KMS-11 (cell line): ENCODE results near the gene YARS2.

Experiments used
- H2AFZ ChIP-seq: fragments of 200-600 bp; sonication (generic); 2 replicates; pipeline ENCODE4 v1.6.1; 2016; ENCODE audit warnings: antibody characterized with exemption, mixed run types, low read depth
- H3K27ac ChIP-seq: fragments of 200-600 bp; sonication (generic); 2 replicates; pipeline ENCODE4 v1.6.1; 2016; ENCODE audit warnings: mild to moderate bottlenecking, mixed run types
- H3K27me3 ChIP-seq: fragments of 200-600 bp; sonication (generic); 2 replicates; pipeline ENCODE4 v1.6.1; 2017; ENCODE audit warnings: mild to moderate bottlenecking, low read depth, mixed run types, moderate library complexity; ENCODE audit not compliant: insufficient read depth
- H3K36me3 ChIP-seq: fragments of 200-600 bp; sonication (generic); 2 replicates; pipeline ENCODE4 v1.6.1; 2017; ENCODE audit warnings: mild to moderate bottlenecking, mixed run types; ENCODE audit not compliant: insufficient read depth
- H3K4me1 ChIP-seq: fragments of 200-600 bp; sonication (generic); 2 replicates; pipeline ENCODE4 v1.6.1; 2016; ENCODE audit warnings: mild to moderate bottlenecking, low read depth, mixed run types; ENCODE audit not compliant: poor library complexity, severe bottlenecking
- H3K4me2 ChIP-seq: fragments of 200-600 bp; sonication (generic); 2 replicates; pipeline ENCODE4 v1.7.0; 2016; ENCODE audit warnings: mild to moderate bottlenecking, mixed run types
- H3K4me3 ChIP-seq: fragments of 200-600 bp; sonication (generic); IDR thresholded peaks from 2 replicates; pipeline ENCODE4 v1.6.1; 2017; ENCODE audit warnings: low read depth, low read length, mixed read lengths; ENCODE audit not compliant: insufficient read depth
- H3K79me2 ChIP-seq: fragments of 200-600 bp; sonication (generic); 2 replicates; pipeline ENCODE4 v1.6.1; 2016; ENCODE audit warnings: low read depth, mixed run types; ENCODE audit not compliant: insufficient read depth
- H3K9ac ChIP-seq: fragments of 200-600 bp; sonication (generic); 2 replicates; pipeline ENCODE4 v1.6.1; 2016; ENCODE audit warnings: mild to moderate bottlenecking, mixed run types
- H4K20me1 ChIP-seq: fragments of 200-600 bp; sonication (generic); 2 replicates; pipeline ENCODE4 v1.6.1; 2016; ENCODE audit warnings: mild to moderate bottlenecking, mixed run types; ENCODE audit not compliant: insufficient read depth
- TF ChIP-seq, protein P1 (sequence below): fragments of 200-600 bp; sonication (generic); conservative IDR thresholded peaks from 2 replicates; pipeline ENCODE4 v1.6.1; 2017; ENCODE audit warnings: low read depth, mild to moderate bottlenecking, antibody characterized with exemption, low read length, moderate library complexity, mixed read lengths

The YARS2 gene

DNA sequence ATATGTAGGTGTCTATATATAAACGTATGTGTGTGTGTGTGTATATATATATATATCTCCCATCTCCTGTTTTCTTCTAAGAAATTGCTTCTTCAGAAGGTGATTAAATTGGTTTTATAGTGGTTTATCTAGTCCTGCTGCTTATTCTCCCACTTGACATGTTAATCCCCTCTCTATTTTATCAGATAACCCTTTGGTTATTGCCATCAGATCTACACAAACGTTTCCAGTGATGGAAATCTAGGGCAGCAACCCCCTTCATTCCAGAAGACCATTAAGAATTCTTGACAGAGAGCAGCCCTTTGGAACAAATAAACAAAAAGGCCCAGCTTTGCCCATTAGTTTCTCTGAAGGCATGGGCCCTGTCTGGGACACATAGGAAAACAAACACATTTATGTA, 34.2 kb upstream of the YARS2 start:
- Histone ChIP-seq H3K4me1 (no peaks in the 10 kb centered on the region), H3K36me3 (peaks cover 3% of the 10 kb centered on the region; the same call in 1 of the 2 replicates), H3K27me3 (no peaks in the 10 kb centered on the region), H3K4me2 (no peak overlapping the region), H3K9ac (no peak overlapping the region), H2AFZ (no peak overlapping the region), H4K20me1 (no peaks in the 10 kb centered on the region), H3K27ac (no peak overlapping the region), H3K4me3 (no peak overlapping the region), H3K79me2 (no peaks in the 10 kb centered on the region)
- TF ChIP-seq, protein P1, sequence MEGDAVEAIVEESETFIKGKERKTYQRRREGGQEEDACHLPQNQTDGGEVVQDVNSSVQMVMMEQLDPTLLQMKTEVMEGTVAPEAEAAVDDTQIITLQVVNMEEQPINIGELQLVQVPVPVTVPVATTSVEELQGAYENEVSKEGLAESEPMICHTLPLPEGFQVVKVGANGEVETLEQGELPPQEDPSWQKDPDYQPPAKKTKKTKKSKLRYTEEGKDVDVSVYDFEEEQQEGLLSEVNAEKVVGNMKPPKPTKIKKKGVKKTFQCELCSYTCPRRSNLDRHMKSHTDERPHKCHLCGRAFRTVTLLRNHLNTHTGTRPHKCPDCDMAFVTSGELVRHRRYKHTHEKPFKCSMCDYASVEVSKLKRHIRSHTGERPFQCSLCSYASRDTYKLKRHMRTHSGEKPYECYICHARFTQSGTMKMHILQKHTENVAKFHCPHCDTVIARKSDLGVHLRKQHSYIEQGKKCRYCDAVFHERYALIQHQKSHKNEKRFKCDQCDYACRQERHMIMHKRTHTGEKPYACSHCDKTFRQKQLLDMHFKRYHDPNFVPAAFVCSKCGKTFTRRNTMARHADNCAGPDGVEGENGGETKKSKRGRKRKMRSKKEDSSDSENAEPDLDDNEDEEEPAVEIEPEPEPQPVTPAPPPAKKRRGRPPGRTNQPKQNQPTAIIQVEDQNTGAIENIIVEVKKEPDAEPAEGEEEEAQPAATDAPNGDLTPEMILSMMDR, result no peak

DNA sequence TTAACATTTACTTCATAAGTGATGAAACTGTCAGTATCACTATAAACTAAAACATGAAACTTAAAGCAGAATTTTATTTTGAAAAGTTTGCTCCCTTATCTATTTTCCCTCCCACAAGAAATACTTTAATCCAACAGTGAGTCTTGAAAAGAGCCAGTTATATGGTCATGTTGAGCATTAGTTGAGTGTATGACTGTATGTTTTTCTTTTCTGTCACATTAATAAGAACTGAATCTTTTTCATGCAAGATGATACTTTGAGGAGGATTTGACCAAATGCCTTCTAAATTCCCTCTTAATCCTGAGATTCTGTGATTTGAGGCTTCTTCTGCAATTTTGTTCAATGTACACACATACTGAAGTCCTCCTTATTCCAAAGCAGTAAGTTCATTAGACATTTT, 33.7 kb upstream of the YARS2 start:
- Histone ChIP-seq H4K20me1 (no peaks in the 10 kb centered on the region), H2AFZ (no peak overlapping the region), H3K27me3 (no peaks in the 10 kb centered on the region), H3K79me2 (no peaks in the 10 kb centered on the region), H3K27ac (no peak overlapping the region), H3K4me1 (no peaks in the 10 kb centered on the region), H3K4me3 (no peak overlapping the region), H3K9ac (no peak overlapping the region), H3K4me2 (no peak overlapping the region), H3K36me3 (no peaks in the 10 kb centered on the region)
- TF ChIP-seq, protein P1, result no peak

DNA sequence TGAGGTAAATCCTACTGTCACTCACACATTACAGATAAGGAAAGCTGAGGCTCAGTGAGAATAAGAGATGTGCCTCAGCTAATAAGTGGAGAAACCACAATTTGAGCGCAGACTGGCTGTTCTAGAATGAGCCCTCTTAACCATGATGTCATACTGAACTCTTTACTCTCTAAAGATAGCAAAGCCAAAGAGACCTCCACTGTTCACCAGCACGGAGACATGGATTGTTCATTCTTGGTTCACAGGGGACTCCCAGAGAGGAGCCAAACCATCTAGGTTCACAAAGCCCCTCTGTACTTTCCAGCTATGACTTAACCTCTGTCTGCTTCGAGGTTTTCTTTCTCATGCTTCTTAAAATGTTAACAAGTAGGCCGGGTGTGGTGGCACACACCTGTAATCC, 32.7 kb upstream of the YARS2 start:
- H4K20me1 ChIP-seq, result no peaks in the 10 kb centered on the region
- H3K4me3 ChIP-seq, result no peak overlapping the region
- no peaks in the 10 kb centered on the region for H3K27me3 ChIP-seq
- H3K79me2 ChIP-seq, result no peaks in the 10 kb centered on the region
- no peak overlapping the region for H2AFZ ChIP-seq
- H3K4me1 ChIP-seq, result no peaks in the 10 kb centered on the region
- no peak overlapping the region for H3K9ac ChIP-seq
- H3K27ac ChIP-seq, result no peak overlapping the region
- TF ChIP-seq, protein P1, result no peak
- no peak overlapping the region for H3K4me2 ChIP-seq
- H3K36me3 ChIP-seq, result no peaks in the 10 kb centered on the region

DNA sequence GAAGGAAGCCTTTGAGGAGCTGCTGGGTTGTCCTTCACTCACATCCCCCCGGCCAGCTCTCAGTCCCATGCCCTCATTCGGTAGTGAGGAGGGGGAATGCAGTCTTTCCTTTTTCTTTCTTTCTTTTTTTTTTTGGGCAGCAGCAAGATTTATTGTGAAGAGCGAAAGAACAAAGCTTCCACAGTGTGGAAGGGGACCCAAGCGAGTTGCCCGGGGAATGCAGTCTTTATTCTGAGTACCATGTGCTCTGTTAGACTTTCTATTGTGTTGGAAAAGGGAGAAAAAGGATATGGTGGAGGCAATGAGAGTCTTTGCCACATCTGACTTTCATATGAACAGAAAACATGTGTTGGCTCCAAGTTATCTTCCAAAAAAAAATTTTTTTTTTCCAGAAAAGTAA, 29.9 kb upstream of the YARS2 start:
- no peak overlapping the region for H3K4me3 ChIP-seq
- no peak overlapping the region for H2AFZ ChIP-seq
- H3K27me3 ChIP-seq, result no peaks in the 10 kb centered on the region
- H3K4me1 ChIP-seq, result no peaks in the 10 kb centered on the region
- no peak overlapping the region for H3K4me2 ChIP-seq
- H3K36me3 ChIP-seq, result no peaks in the 10 kb centered on the region
- H4K20me1 ChIP-seq, result no peaks in the 10 kb centered on the region
- TF ChIP-seq, protein P1, result no peak
- no peak overlapping the region for H3K27ac ChIP-seq
- H3K9ac ChIP-seq, result no peak overlapping the region
- no peaks in the 10 kb centered on the region for H3K79me2 ChIP-seq
